GM19023 (cell line): Measurements from ENCODE around the gene RTL10.

Experiments
- ATAC-seq: cut with Tn5 transposase; IDR thresholded peaks from one replicate; pipeline ENCODE4 v1.9.1; 2021; ENCODE audit warnings: mild to moderate bottlenecking, moderate library complexity; ENCODE audit not compliant: unreplicated experiment

The RTL10 gene

GRCh38 chr22:19854778-19855503 lies at the start of gene RTL10, which contains the start of gene GNB1L:
Gene RTL10, minus strand, starts transcription at chr22:19854874. Its CDS starts 2,613 bp downstream, at chr22:19852261.
Gene GNB1L, minus strand, starts transcription at chr22:19854874. Its CDS starts 33,519 bp downstream, at chr22:19821355.
- peak; percentile 82 for ATAC-seq

DNA sequence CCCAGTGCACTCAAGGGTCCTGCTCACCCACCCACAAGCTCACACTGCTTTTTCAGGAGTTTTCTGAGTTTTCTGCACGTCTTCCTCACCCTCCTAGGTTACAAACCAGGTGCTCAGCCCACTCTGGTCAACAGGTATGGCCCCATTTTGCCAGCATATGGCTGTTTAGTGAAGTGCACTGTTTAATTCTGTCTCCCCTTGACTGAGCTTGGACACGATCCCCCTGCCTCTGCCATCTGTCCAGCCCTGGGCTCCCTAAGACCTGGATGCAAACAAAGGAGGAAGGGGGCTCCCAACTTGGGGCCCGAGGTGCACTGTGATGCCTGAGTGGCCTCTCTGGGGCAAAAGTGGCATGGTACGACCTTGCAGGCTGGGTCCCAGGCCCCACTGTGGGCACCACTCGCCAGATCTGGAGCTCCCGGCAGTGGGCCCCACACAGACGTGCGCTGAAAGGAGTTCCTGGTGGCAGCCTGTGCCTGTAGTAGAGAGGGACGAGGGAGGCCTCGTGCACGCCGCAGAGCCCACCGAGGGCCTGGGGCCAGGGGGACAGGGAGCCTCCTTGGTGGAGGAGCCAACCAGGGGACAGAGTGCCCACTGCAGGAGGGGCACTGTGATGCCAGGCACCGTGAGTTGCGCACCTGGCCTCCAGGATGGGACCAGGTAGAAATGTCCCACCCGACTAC lies 49.6 kb upstream of the RTL10 start:
- ATAC-seq, result no peak

DNA sequence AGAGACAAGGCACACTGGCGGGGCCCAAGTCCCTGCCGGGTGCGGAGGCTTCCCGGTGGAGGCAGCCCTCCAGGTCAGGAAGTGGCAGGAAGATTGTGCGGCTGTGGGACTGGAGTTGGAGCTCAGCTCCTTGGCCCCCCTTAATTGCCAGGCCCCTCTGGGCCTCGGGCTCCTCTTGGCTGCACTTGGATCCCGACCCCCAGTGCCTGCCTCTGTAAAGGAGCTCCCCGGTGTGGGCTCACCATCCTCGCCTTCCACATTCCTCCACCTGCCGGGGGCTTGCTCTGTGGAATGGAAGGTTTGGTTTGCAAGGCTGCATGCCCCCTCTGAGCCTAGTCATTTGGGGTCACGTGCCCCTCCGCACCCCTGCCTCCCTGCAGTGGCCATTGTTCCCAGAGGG lies 48.8 kb upstream of the RTL10 start:
- ATAC-seq, result no peak

GRCh38 chr22:19903031-19903430 lies 48.4 kb upstream of the RTL10 start:
- ATAC-seq, result no peak

GRCh38 chr22:19902245-19902715 lies 47.6 kb upstream of the RTL10 start:
- no peak for ATAC-seq

DNA sequence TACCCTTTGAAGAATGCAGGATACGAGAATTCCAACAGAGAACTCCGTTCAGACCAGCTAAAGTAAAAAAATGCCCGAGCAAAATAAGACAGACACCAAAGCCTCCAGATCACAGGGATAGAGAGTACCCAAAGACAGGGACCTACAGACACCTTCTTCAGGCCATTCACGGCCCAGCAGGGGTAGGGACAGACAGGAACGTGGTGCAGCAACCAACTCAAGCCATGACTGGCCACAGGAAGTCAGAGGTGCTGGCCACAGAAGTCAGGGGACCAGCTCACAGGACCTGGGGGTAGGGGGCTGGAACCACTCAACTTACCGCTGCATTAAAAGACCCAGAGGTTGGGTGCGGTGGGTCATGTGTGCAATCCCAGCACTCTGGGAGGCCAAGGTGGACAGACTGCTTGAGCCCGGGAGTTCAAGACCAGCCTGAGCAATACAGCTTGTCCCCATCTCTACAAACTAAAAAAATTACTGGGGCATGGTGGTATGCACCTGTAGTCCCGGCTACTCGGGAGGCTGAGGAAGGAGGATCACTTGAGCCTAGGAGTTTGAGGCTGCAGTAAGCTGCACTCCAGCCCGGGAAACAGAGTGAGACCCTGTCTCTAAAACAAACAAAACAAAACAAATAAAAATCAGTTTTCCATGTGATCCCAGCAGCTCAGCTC lies 47.0 kb upstream of the RTL10 start:
- ATAC-seq, result no peak

- ATAC-seq, result no peak
These were observed 46.2 kb upstream of the RTL10 start for GRCh38 chr22:19900707-19901436.

GRCh38 chr22:19898831-19899567 lies 44.3 kb upstream of the RTL10 start:
- no peak for ATAC-seq

- no peak for ATAC-seq
These were observed 43.5 kb upstream of the RTL10 start for GRCh38 chr22:19898145-19898544.

DNA sequence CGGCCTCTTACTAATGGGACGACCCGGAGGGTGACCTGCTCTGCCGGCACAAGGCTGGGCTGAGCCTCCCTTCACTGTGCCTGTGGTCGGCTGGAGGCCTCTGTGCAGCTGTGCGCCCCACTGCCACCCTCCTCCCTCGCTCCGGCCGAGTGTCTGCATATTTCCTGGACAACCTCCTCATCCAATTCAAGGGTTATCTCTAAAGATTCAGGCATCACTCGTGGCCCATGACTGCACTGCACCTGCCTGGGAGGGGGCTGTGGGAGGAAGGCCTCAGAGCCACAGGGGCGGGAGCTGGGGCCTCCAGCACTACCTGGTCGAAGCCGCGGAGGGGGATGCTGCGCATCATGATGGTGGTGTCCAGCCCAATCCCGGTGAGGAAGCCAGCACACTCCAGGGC lies 43.1 kb upstream of the RTL10 start:
- no peak for ATAC-seq

DNA sequence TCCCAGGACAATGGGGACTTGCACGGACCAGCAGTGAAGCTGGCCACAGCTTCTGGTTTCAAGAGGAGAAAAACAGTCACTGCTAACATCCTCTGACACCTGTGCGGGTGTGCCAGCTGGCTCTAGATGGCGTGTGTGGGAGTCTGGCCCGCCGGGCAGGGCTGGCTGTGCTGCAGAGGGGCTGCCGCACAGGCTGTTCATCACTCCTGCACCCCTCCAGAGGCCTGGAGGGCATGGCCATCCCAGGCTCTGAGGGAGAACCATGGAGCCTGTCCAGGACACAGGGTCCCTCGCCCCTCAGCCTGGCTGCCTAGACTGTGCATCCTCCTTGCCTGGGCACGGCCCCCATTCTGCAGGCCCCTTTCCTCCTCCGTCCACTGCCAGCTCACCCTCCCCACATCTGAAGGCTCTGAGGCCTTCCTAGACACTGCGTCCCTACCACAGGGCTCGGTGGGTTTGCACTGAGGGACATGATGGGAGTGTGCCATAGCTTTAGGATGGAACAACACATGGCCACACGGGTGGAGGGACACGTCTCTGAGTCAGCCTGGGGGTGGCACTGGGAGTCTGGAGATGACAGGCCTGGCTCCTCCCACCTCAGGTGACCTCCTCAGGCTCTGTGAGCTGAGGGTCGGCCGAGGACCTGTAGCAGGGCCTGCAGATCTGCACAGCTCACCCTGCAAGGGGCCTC lies 42.1 kb upstream of the RTL10 start:
- ATAC-seq, result no peak

- no peak for ATAC-seq
These were observed 40.6 kb upstream of the RTL10 start for GRCh38 chr22:19895160-19895849.

- no peak for ATAC-seq
These were observed 38.7 kb upstream of the RTL10 start for GRCh38 chr22:19893363-19893762.

DNA sequence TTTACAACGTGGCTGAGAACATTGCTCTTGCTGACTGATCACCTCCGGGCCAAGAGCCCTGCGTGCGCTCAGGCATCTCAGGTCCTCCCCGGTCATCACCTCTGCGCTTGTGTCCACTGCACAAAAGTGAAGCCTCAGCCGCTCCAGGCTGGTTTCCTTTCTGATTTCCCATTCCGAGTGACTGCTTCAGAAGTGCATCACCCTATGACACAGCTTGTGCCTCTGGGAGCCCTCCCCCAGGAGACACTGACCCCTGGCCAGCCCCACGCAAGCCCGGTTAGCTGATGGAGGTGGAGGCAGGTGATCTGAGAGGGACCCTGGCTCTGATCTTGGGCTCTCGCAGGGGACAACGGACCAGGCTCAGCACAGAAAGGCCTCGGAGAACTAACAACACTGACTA lies 38.3 kb upstream of the RTL10 start:
- no peak for ATAC-seq

GRCh38 chr22:19892257-19892879 lies 37.7 kb upstream of the RTL10 start:
- no peak for ATAC-seq

DNA sequence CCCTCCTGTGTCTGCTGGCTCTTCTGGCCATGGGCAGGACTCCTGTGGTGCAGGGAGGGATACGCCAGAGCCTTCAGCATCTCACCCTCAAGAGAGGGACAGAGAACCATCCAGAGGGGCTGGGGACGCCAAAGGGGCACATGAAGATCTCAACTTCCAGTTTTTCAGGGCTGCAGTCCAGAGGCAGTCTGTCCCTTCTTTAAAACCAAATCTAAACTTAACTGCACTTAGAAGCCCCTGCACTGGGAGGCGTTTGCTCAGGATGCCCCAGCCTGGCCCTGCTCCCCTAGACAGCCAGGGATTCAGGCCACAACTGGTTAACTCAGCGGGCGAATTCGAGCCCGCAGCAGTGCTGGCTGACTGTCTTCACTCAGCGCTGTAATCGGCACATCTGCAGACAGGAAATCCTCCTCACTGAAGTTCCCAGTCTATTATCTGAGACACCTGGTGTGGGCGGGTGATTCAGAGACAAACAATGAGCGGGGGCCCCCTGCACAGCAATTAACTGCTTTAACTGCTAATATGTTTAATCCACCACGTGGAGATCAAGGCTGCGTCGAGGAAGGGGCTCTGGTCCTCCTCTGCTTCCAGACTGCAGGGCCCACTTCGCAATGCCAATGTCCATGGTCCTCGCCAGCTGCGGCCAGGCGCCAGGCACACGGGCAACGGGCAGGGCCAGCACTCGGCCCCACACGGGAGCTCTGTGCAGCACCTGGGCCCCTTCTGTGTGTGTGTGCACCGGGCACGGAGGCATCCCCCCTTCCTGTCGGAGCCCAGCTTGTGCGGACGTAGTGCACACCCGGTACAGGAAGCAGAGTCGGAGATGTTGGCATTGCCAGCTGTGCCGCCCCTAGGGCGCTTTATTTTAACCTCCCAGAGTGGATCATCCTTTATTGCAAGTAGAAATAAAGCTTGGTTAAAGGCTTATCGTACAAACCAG lies 36.9 kb upstream of the RTL10 start:
- no peak for ATAC-seq

GRCh38 chr22:19890502-19891316 lies 36.0 kb upstream of the RTL10 start:
- no peak for ATAC-seq
